NCI-H748 (cell line): ENCODE measurements around the gene ADIPOR2.
"Not testable (repeated sequence)": the region's sequence is repeated elsewhere in the genome, so short reads cannot be mapped to it uniquely, and the experiment has no call there.

Source experiments
- DNase-seq: peaks from one replicate; lab custom pipeline; 2025; ENCODE audit not compliant: unreplicated experiment; lab: John Stamatoyannopoulos, UW

ADIPOR2 gene

DNA sequence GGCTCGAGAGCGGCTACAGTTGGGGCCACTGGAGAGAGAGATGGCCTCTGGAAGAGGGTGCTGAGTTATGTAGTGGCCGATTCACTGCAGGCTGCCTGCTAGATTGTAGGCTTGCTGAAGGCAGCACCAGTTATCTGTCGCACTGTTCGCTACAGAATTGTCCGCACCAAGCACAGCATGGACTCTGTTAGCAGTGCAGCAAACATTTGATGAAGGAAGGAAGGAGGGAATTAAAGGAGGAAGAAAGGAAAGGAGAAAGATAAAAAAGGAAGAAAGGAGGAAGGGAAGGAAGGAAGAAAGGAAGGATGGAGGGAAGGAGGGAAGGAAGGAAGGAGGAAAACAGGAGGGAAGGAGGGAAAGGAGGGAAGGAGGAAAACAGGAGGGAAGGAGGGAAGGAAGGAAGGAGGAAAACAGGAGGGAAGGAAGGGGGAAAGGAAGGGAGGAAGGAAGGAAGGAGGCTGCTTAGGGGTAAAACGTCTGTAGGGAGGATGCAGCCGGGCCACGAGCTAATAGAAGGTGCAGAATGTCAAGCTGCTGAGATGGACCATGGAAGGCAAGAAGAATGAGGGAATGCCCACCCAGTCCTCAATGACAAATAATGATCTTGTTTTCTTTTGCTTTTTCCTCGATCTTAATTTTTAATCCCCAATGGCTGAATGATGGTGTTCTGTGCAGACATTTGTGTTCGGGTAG is 27.3 kb upstream of the ADIPOR2 start:
- DNase-seq: no peak

DNA sequence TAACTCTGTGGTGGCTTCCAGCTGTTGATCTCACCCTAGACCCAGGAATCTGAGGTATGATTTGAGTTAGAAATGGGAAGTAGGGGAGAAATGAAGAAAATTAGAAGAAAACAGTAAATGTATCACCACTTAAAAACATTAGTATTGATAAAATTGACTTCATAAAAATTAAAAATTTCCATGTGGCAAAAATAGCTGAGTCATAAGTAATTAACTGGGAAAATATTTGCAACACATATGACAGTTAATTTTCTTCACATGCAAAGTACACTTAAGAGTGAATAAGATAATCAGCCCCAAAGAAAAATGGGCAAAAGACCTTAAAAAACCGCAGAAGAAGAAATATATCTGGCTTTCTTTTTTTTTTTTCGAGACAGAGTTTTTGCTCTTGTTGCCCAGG is 25.5 kb upstream of the ADIPOR2 start:
- DNase-seq: no peak

DNA sequence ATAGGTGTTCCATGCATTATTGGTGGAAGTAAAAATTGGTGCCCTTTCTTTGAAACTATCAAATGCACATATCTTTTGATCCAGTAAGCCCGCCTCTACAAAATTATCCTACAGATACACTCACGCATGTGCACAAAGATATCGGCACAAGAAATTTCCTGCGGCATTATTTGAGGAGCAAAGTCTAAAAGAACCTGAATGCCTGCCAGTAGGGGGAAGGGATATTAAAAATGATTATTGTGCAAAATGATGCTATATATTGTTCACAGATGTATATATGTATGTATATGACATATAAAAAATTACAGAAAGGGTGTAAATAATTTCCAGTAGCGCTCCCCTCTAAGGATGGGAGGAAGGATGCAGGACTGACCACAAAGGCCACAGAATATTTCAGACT is 24.7 kb upstream of the ADIPOR2 start:
- DNase-seq: no peak

DNA sequence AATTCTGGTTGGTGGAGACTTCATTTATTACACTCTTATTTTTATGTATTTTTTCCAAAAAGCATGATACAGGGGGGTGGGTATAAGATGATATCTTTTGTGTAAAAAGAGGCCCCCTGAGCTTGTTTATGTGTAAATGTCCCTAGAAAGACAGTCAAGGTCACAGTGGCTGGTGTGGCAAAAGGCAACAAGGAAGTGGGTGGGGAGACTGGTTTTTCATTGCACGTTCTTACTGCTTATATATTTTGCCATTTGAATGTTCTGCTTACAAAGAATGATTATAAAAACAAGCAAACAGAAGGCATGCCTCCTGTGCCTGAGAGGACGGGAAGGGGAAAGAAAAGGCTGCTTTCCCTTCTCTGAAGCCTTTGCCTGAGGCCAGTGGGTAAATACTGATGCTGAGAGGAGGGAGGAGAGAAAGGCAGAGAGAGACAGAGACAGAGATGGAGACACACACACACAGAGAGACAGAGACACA is 24.1 kb upstream of the ADIPOR2 start:
- no peak for DNase-seq

GRCh38 chr12:1668833-1669543 is 21.9 kb upstream of the ADIPOR2 start:
- no peak for DNase-seq

- DNase-seq: no peak
Observed at GRCh38 chr12:1670358-1671268, 20.3 kb upstream of the ADIPOR2 start.

DNA sequence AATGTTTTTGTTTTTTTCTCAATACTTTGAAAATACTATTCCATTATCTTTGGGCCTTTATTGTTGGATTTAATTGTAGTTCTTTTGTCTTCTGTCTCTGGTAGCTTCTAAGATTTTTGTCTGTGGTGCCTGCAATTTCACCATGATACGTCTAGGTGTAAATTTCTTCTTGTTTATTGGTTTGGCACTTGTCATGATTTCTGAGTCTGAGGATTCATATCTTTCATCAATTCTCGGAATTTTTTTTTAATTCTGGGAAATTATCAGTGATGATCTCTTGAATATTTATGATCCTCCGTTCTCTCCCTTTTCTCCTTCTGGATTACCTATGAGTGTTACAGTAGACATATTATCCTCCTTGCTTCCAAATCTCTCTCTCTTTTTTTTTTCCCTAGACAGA is 14.8 kb upstream of the ADIPOR2 start:
- no peak for DNase-seq

DNA sequence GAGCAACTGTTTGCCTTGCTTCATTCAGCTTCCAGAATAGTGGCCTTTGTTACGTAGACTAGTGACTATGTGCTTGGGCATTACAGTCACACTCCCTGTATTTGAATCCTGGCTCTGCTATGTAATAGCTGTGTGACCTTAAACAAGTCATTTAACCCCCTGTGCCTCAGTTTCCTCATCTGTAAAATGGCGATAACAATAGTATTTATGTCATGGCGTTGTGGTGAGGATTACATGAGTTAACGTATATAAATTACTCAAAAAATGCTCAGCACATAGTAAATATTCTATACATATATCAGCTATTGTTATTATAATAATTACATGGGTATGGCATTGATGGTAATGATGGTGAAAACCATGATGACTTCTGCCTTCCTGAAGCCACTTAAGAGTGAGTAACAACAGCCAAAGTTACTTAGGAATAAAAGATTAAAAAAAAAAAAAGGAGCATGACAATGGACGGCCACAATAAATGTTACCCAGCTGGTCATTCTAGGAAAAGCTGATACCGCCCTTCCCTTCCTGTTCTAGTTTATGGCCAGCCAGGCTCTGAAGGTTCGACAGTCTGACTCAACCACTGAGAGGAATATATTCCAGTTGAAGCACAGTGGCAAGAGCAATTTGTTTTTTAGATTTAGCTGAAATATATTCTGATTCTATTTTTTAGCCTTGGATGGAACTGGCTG is 9.9 kb upstream of the ADIPOR2 start:
- no peak for DNase-seq

- no peak for DNase-seq
Observed at GRCh38 chr12:1681493-1681807, 9.4 kb upstream of the ADIPOR2 start.

DNA sequence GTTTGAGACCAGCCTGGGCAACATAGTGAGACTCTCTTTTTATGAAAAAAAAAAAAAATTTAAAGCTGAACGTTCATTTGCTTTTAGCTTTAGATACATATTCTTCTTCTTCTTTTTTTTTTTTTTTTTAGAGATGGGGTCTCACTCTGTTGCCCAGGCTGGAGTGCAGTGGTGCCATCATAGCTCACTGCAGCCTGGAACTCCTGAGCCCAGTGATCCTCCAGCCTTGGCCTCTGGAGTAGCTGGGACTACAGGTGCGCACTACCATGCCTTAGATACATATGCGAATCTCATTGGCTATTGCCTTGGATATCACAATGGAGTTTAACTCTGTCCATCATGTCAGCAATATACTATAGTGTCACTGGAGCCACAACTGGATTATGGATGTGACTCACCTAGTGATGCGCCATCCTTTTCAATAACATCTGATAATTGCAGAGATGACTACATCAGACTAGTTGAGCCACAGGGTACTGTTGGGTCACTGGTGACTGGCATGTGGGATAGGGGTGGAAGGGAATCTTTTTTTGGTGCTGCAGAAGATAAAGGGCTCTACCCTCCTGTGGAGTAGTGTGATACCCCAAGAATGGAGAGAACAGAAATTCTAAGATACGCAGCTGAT is 2.7 kb upstream of the ADIPOR2 start:
- DNase-seq: no peak

DNA sequence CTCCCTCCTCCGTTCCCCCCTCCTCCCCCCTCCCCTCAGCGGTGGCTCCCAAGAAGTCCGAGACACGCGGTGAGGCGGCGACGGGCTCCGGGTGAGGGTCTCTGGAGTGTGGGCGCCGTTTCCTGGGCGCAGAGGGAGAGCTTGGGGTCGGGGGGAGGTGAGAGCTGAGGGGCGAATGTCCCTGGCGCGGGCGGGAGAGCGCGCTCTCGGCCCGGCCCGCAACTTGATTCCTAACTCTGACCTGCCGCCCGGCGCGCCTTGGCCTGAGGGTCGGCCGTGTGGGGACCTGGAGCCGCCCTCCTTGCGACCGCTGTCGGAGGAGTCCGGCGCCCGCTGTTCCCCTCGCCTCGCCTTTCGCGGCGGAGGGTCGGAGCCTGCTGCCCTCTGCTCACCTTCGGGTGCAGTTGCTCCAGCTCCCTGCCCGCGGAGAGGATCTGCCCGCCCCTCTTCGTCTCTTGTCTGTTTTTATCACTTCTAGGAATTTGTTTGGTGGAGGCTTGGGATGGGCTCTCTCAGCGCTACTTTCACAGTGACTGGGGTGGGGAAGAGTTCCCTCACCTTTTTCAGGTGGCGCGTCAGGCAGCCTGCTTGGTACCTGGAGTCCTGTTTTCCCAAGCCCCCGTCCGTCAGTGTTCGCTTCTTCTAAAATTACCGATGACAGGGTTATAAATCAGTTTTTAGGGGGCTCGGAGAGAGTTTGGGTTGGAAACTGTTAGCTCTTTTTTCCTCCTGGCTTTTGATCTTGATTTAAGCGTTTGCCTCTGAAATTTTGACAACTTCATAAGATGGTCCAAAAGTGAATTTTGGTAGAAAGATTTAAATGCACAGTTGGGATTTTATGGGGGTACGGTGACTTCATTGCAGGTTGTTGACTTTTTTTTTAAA is 495 bp downstream of the ADIPOR2 start:
- DNase-seq: peak; percentile 67

GRCh38 chr12:1692226-1692625 is 1.4 kb downstream of the ADIPOR2 start:
- DNase-seq: no peak

DNA sequence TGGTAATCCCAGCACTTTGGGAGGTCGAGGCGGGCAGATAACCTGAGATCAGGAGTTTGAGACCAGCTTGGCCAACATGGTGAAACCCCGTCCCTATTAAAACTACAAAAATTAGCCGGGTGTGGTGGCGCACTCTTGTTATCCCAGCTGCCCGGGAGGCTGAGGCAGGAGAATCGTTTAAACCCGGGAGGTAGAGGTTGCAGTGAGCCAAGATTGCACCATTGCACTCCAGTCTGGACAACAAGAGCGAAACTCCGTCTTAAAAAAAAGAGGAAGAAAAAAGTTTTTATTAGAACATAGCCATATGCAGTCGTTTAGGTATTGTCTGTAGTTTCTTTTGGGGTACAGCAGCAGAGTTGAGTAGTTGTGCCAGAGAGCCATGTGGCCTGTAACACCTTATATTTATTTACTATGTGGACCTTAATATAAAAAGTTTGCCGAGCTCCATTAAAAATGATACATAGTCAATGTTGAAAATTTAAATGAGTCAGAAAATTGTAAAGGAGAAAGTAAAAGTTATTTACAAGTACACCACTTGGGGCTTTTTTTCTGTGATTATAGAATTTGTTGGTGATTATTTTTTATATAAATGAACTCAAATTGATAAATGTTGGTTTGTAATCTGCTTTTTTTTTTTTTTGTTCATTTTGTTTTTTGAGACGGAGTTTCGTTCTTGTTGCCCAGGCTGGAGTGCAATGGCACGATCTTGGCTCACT is 2.2 kb downstream of the ADIPOR2 start:
- no peak for DNase-seq

GRCh38 chr12:1695097-1695496 is 4.2 kb downstream of the ADIPOR2 start:
- not testable (repeated sequence) for DNase-seq

- DNase-seq: no peak
Observed at GRCh38 chr12:1695886-1696670, 5.2 kb downstream of the ADIPOR2 start.

- DNase-seq: no peak
Observed at GRCh38 chr12:1696800-1697199, 5.9 kb downstream of the ADIPOR2 start.

DNA sequence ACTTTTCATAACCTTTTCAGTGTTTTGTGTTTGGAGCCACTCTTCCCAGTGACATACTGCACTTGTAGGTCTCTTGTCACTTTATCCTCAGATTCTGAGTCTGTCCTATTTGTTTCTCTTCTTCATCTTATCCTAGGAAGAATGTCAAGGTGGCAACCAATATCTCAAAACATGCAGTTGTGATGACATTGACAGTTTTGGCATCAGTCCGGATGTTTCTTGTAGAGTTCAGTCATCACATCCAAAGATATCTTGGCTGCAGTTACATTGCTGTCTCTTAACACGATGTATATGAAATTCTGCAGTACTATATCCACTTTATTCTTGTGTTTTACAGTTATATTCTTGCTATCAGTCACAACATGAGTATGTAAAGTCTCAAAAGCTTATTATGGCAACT is 6.4 kb downstream of the ADIPOR2 start:
- DNase-seq: no peak

DNA sequence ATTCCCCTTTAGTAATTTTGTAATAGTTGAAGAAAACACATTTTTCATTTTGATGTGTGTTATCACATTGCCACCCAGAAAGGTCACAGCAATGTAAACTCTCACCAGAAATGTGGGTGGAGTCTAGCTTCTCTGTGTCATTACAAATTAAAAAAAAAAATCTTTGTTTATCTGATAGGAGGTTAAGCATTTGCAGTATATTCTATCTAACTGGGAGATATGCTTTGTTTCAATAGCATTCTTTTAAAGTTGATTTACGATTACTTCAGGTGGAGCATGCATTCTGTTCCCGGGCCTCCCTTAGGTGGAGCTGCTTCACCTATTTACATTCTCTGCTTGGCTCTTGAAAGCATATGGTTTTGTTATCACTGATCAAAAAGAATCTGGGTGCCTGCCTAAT is 7.8 kb downstream of the ADIPOR2 start:
- DNase-seq: no peak
